Sigmoid colon (tissue), 4 donors: Measurements from ENCODE around the gene PRXL2A.
"Not testable (repeated sequence)": the region's sequence is repeated elsewhere in the genome, so short reads cannot be mapped to it uniquely, and the experiment has no call there.

Experiments
- EP300 ChIP-seq, 4 donors: sonication (generic); formaldehyde crosslinking; IDR thresholded peaks; one replicate each; pipeline ENCODE4 v1.6.1; 2017; ENCODE audit warnings: antibody characterized with exemption in 4 of 4
- POLR2A ChIP-seq, 2 donors: fragments of 450-650 bp; IDR thresholded peaks; one replicate each; pipeline ENCODE4 v1.6.1; 2016; ENCODE audit warnings: antibody characterized with exemption in 2 of 2, mild to moderate bottlenecking in 2 of 2, moderate library complexity in 2 of 2
- POLR2AphosphoS5 ChIP-seq, 4 donors: sonication (generic); formaldehyde crosslinking; IDR thresholded peaks; one replicate each; pipeline ENCODE4 v1.6.1; 2017; ENCODE audit warnings: antibody characterized with exemption in 4 of 4
- TF ChIP-seq, protein P1 (sequence below), 4 experiments: fragments of 450-650 bp in 3 of 4; fragments of 200-600 bp in 1 of 4; IDR thresholded peaks; one replicate each; pipeline ENCODE4 v1.5.1; 2016 to 2019; ENCODE audit warnings: antibody characterized with exemption in 4 of 4, mild to moderate bottlenecking in 3 of 4, moderate library complexity in 2 of 4

DNA sequence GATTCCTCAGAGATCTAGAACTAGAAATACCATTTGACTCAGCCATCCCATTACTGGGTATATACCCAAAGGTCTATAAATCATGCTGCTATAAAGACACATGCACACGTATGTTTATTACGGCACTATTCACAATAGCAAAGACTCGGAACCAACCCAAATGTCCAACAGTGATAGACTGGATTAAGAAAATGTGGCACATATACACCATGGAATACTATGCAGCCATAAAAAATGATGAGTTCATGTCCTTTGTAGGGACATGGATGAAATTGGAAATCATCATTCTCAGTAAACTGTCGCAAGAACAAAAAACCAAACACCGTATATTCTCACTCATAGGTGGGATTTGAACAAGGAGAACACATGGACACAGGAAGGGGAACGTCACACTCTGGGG lies 72.0 kb downstream of the PRXL2A start:
- TF ChIP-seq POLR2A, POLR2AphosphoS5, EP300 (IDR thresholded peaks at IDR 0.05): not testable (repeated sequence)
- TF ChIP-seq, protein P1, sequence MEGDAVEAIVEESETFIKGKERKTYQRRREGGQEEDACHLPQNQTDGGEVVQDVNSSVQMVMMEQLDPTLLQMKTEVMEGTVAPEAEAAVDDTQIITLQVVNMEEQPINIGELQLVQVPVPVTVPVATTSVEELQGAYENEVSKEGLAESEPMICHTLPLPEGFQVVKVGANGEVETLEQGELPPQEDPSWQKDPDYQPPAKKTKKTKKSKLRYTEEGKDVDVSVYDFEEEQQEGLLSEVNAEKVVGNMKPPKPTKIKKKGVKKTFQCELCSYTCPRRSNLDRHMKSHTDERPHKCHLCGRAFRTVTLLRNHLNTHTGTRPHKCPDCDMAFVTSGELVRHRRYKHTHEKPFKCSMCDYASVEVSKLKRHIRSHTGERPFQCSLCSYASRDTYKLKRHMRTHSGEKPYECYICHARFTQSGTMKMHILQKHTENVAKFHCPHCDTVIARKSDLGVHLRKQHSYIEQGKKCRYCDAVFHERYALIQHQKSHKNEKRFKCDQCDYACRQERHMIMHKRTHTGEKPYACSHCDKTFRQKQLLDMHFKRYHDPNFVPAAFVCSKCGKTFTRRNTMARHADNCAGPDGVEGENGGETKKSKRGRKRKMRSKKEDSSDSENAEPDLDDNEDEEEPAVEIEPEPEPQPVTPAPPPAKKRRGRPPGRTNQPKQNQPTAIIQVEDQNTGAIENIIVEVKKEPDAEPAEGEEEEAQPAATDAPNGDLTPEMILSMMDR (IDR thresholded peaks at IDR 0.05) = not testable (repeated sequence)
